Measurements from ENCODE around the gene AOX1. TPM values are rescaled to one million over a fixed set of nuclear protein-coding genes. Genes with fewer than 3 reads are reported as not detected.

Gene AOX1
- total RNA-seq, 4 donors from 2014 or later = 47.2 to 144 (median 69.8) TPM

DNA sequence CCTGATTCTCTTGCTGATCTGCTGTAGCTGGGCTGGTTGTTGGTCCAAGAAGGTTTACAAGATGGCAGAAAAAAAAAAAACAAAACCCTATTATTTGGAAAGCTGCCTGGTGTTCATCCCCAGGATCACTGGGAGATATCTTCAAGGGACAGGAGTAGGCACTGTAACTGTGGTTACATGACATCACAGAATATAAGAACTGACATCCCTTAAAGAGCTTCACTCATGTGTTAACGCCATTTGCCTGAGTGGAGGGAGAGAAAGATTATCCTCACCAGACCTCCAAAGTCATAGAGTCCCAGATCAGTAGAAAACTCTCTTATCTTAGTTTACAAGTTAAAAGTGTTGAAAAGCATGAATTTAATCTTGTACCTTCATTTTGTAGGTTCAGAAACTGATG is 130.6 kb downstream of the AOX1 start:
- Histone ChIP-seq H3K9me3 (no peaks in the 10 kb centered on the region), H3K4me1 (peaks cover 0 to 4% of the 10 kb centered on the region in 2 donors), H3K27ac (no peak overlapping the region), H3K4me3 (replicated peaks in 1 of 3) (no peak overlapping the region), H3K36me3 (no peaks in the 10 kb centered on the region), H3K27me3 (no peaks in the 10 kb centered on the region)
- no peak for TF ChIP-seq POLR2A (IDR thresholded peaks at IDR 0.05)
- TF ChIP-seq, protein P1, sequence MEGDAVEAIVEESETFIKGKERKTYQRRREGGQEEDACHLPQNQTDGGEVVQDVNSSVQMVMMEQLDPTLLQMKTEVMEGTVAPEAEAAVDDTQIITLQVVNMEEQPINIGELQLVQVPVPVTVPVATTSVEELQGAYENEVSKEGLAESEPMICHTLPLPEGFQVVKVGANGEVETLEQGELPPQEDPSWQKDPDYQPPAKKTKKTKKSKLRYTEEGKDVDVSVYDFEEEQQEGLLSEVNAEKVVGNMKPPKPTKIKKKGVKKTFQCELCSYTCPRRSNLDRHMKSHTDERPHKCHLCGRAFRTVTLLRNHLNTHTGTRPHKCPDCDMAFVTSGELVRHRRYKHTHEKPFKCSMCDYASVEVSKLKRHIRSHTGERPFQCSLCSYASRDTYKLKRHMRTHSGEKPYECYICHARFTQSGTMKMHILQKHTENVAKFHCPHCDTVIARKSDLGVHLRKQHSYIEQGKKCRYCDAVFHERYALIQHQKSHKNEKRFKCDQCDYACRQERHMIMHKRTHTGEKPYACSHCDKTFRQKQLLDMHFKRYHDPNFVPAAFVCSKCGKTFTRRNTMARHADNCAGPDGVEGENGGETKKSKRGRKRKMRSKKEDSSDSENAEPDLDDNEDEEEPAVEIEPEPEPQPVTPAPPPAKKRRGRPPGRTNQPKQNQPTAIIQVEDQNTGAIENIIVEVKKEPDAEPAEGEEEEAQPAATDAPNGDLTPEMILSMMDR (IDR thresholded peaks at IDR 0.05) = no peak
- no peak for DNase-seq
- intact Hi-C loops (cut with DNase I) = loop anchor here (10.0 kb wide), 1 partner anchor 358 kb away; the partner anchor contains the start of genes HYCC2 and NDUFB3
- 88 to 95% methylated on average over 1 of the region's 1 CpG for WGBS, 2 donors

Other genes starting within 250 kb of the AOX1 start
- 100 to 1,000 TPM in 1 of 4 donors, 10 to 100 TPM in 3; 30.5 to 122 (median 60.4) TPM for gene KCTD18, start 75.9 kb upstream of the AOX1 start, total RNA-seq
- 1 to 10 TPM; 1.6 to 5.2 (median 3.2) TPM for gene SGO2, start 59.8 kb upstream of the AOX1 start, total RNA-seq
- 100 to 1,000 TPM; 136 to 192 (median 144) TPM for gene BZW1, start 225.9 kb downstream of the AOX1 start, total RNA-seq

Measured in thyroid gland (tissue), 4 donors.